Endodermal cell (in vitro differentiated cells): ENCODE measurements around the gene TCF3. TPM values are rescaled to one million over a fixed set of nuclear protein-coding genes. Genes with fewer than 3 reads are reported as not detected.

ENCODE experiments used
- DNase-seq: peaks from one replicate; pipeline ENCODE4 v3.0.0-alpha.2; 2017
- H3K27ac ChIP-seq: 2 replicates; pipeline ENCODE4 v1.5.1; 2013; ENCODE audit warnings: mild to moderate bottlenecking, low read depth, low read length, moderate library complexity
- H3K27me3 ChIP-seq: 2 replicates; pipeline ENCODE4 v1.6.1; 2013; ENCODE audit warnings: mild to moderate bottlenecking, low read length, moderate library complexity; ENCODE audit not compliant: insufficient read depth, control insufficient read depth, poor library complexity, severe bottlenecking
- H3K36me3 ChIP-seq: 2 replicates; pipeline ENCODE4 v1.7.0; 2013; ENCODE audit warnings: mild to moderate bottlenecking, low read length, moderate library complexity; ENCODE audit not compliant: control insufficient read depth, insufficient read depth
- H3K4me1 ChIP-seq: one replicate; pipeline ENCODE4 v1.7.0; 2013; ENCODE audit warnings: low read length; ENCODE audit not compliant: control insufficient read depth, insufficient read depth
- H3K4me3 ChIP-seq: 2 replicates; pipeline ENCODE4 v1.5.1; 2013; ENCODE audit warnings: mild to moderate bottlenecking, low read length, moderate library complexity
- H3K9ac ChIP-seq: 2 replicates; pipeline ENCODE4 v1.6.1; 2013; ENCODE audit warnings: mild to moderate bottlenecking, low read length, moderate library complexity; ENCODE audit not compliant: poor library complexity, severe bottlenecking; ENCODE audit errors: extremely low read depth
- H3K9me3 ChIP-seq: 2 replicates; pipeline ENCODE4 v1.6.1; 2013; ENCODE audit warnings: mild to moderate bottlenecking, low read length, moderate library complexity; ENCODE audit not compliant: control insufficient read depth
- H3K27ac Mint-ChIP-seq: 2 replicates; pipeline ENCODE4 v1.8.0; 2020; ENCODE audit warnings: mixed read lengths
- H3K27me3 Mint-ChIP-seq: 2 replicates; pipeline ENCODE4 v1.8.0; 2021; ENCODE audit warnings: mild to moderate bottlenecking, mixed read lengths; ENCODE audit not compliant: insufficient read depth
- H3K36me3 Mint-ChIP-seq: 2 replicates; pipeline ENCODE4 v1.8.0; 2020; ENCODE audit warnings: low read depth, mixed read lengths
- H3K4me1 Mint-ChIP-seq: 2 replicates; pipeline ENCODE4 v1.8.0; 2020; ENCODE audit warnings: mixed read lengths
- H3K4me3 Mint-ChIP-seq: 2 replicates; pipeline ENCODE4 v1.8.0; 2020; ENCODE audit warnings: mild to moderate bottlenecking, moderate library complexity, mixed read lengths
- H3K9me3 Mint-ChIP-seq: 2 replicates; pipeline ENCODE4 v1.8.0; 2020; ENCODE audit warnings: mild to moderate bottlenecking, mixed read lengths
- WGBS, 2 experiments: methylation state at CpG; one replicate each; pipeline versions ENCODE4 v1.1.5 to v1.1.7; 2013; ENCODE audit warnings: missing lambda C conversion rate in 2 of 2, mixed read lengths in 1 of 2; ENCODE audit not compliant: insufficient coverage in 1 of 2, insufficient read length in 1 of 2; 5-methylcytosine and 5-hydroxymethylcytosine counted together
- total RNA-seq, 2 donors: library from RNA; stranded (reverse); fragmentation: NEBNext Ultra II Directional in 1 of 2; extraction: Animal tissue kit (Norgen Biotek cat#: 25700) in 1 of 2; gene quantifications; 2 replicates in 1 of 2; 3 replicates in 1 of 2; pipeline ENCODE4 v1.2.1, GENCODE V29; 2021
- TF ChIP-seq, protein P1 (sequence below): fragments of 200-600 bp; sonication (generic); conservative IDR thresholded peaks from 2 replicates; pipeline ENCODE4 v1.5.0; 2021; ENCODE audit warnings: antibody characterized with exemption, mild to moderate bottlenecking

Gene TCF3
- total RNA-seq, 2 donors from 2014 or later, result 233 to 268 TPM

DNA sequence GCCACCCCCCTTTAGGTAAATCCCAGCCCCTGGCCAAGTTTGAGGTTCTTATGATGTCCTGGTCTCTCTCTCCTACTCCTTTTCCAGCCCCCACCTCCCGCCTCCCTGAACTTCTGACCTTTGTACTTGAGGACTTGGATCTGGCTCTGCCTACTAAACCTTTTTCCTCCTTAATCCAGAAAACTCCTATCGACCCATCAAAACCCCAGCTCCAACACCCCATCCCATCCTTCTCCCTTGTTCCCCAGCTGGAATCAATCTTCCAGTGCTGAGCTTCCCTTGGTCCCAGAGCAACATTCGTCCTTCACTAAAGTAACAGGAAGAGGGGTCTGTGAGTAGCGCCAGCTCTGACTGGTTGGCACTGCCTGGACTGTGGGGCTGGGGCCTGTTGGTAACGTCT lies 29.9 kb downstream of the TCF3 start:
- no peaks in the 10 kb centered on the region for H3K4me1 ChIP-seq
- no peak overlapping the region for H3K4me3 Mint-ChIP-seq
- H3K9me3 ChIP-seq, result no peaks in the 10 kb centered on the region
- peaks cover 63% of the 10 kb centered on the region for H3K36me3 ChIP-seq
- no peaks in the 10 kb centered on the region for H3K4me1 Mint-ChIP-seq
- no peaks in the 10 kb centered on the region for H3K27me3 ChIP-seq
- H3K4me3 ChIP-seq, result no peak overlapping the region
- TF ChIP-seq, protein P1, sequence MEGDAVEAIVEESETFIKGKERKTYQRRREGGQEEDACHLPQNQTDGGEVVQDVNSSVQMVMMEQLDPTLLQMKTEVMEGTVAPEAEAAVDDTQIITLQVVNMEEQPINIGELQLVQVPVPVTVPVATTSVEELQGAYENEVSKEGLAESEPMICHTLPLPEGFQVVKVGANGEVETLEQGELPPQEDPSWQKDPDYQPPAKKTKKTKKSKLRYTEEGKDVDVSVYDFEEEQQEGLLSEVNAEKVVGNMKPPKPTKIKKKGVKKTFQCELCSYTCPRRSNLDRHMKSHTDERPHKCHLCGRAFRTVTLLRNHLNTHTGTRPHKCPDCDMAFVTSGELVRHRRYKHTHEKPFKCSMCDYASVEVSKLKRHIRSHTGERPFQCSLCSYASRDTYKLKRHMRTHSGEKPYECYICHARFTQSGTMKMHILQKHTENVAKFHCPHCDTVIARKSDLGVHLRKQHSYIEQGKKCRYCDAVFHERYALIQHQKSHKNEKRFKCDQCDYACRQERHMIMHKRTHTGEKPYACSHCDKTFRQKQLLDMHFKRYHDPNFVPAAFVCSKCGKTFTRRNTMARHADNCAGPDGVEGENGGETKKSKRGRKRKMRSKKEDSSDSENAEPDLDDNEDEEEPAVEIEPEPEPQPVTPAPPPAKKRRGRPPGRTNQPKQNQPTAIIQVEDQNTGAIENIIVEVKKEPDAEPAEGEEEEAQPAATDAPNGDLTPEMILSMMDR, result no peak
- WGBS, 2 experiments, result 92 to 100% methylated on average over 3 to 5 of the region's 5 CpGs
- no peak overlapping the region for H3K27ac ChIP-seq
- no peak overlapping the region for H3K9ac ChIP-seq
- H3K27ac Mint-ChIP-seq, result peak overlapping the region; percentile 26
- DNase-seq, result no peak
- H3K36me3 Mint-ChIP-seq, result peaks cover 47% of the 10 kb centered on the region
- no peaks in the 10 kb centered on the region for H3K9me3 Mint-ChIP-seq
- H3K27me3 Mint-ChIP-seq, result no peaks in the 10 kb centered on the region

DNA sequence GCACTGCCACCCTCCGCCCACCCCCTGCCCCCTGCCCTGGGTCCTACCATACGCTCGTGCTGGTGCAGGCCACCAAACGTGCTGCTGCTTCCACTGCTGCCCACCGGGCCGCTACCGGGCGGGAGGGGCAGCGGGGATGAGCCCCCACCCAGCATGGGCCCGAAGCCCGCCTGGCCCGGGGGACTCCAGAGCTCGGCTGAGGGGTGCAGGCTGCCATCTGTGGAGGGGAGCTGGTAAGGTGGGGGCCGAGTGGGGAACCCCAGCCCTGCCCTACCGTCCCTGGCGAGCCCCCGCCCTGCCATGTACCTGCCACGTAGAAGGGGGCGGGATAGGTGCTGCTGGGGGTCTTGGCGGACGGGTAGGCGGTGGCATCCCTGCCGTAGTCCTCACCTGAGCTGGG lies 30.4 kb downstream of the TCF3 start:
- Mint-ChIP-seq H3K36me3 (peaks cover 51% of the 10 kb centered on the region), H3K9me3 (no peaks in the 10 kb centered on the region), H3K4me3 (no peak overlapping the region), H3K27me3 (no peaks in the 10 kb centered on the region), H3K4me1 (no peaks in the 10 kb centered on the region), H3K27ac (no peak overlapping the region)
- no peaks in the 10 kb centered on the region for H3K4me1 ChIP-seq
- H3K27ac ChIP-seq, result no peak overlapping the region
- no peaks in the 10 kb centered on the region for H3K9me3 ChIP-seq
- TF ChIP-seq, protein P1, result no peak
- no peaks in the 10 kb centered on the region for H3K27me3 ChIP-seq
- DNase-seq, result no peak
- H3K9ac ChIP-seq, result no peak overlapping the region
- H3K36me3 ChIP-seq, result peaks cover 69% of the 10 kb centered on the region
- no peak overlapping the region for H3K4me3 ChIP-seq
- WGBS, 2 experiments, result 94 to 96% methylated on average over 7 to 22 of the region's 23 CpGs

DNA sequence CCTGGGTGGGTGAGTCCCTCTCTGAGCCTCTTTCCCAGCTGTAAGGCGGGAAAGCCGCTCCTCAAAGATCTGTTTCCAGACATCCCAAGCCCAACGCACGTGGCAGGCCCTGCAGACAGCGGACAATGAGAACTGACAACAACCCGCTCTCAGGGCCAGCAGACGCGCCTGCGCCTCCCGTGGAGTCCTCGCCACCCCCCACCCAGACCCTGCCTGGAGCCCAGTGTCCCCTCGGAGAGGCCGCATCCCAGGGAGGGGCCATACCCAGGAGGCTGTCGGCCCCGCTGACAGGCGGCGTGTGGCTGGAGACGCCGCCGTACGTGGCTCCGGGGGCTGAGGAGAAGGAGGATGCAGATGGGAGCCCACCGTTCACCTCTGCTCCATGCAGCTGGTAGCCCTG lies 30.8 kb downstream of the TCF3 start:
- Mint-ChIP-seq H3K4me3 (no peak overlapping the region), H3K4me1 (no peaks in the 10 kb centered on the region), H3K27ac (no peak overlapping the region), H3K27me3 (no peaks in the 10 kb centered on the region), H3K9me3 (no peaks in the 10 kb centered on the region), H3K36me3 (peaks cover 56% of the 10 kb centered on the region)
- H3K9me3 ChIP-seq, result no peaks in the 10 kb centered on the region
- H3K9ac ChIP-seq, result no peak overlapping the region
- peaks cover 70% of the 10 kb centered on the region for H3K36me3 ChIP-seq
- no peaks in the 10 kb centered on the region for H3K27me3 ChIP-seq
- 93 to 97% methylated on average over 16 to 23 of the region's 23 CpGs for WGBS, 2 experiments
- TF ChIP-seq, protein P1, result no peak
- no peak for DNase-seq
- no peak overlapping the region for H3K27ac ChIP-seq
- H3K4me1 ChIP-seq, result no peaks in the 10 kb centered on the region
- H3K4me3 ChIP-seq, result no peak overlapping the region
